Stimulated activated CD4-positive, alpha-beta T cell treated with anti-CD3 and anti-CD28 coated beads, Interleukin-4, amount 100 ng/mL, for 48 hours (primary cell): Measurements from ENCODE around the gene CUBN.

ENCODE experiments used
- DNase-seq, 2 donors: peaks; one replicate each; pipeline ENCODE4 v3.0.0-alpha.2; 2020; ENCODE audit warnings: low read depth in 2 of 2

The CUBN gene

DNA sequence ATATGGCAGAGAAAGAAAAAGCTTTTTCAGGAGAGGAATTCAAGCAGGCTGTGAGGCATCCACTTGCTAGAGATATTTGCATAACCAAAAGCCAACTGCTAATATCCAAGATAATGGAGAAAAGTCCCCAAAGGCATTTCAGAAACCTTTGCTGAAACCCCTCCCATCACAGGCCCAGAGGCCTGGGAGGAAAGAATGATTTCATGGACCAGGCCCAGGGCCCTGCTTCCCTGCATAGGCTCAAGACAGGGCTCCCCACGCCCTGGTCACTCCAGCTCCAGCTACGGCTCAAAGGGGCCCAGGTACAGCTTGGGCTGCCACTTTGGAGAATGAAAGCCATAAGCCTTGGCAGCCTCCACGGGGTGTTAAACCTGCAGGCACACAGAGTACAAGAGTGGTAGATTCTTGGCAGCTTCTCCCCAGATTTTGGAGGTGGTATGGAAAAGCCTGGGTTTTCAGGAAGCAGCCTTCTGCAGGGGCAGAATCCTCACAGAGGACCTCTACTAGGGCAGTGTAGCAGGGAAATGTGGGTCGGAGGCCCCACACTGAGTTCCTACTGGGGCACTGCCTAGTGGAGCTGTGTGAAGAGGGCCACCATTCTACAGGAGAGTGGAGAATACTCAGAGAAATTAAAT, 306.8 kb downstream of the CUBN start:
- DNase-seq, result no peak

DNA sequence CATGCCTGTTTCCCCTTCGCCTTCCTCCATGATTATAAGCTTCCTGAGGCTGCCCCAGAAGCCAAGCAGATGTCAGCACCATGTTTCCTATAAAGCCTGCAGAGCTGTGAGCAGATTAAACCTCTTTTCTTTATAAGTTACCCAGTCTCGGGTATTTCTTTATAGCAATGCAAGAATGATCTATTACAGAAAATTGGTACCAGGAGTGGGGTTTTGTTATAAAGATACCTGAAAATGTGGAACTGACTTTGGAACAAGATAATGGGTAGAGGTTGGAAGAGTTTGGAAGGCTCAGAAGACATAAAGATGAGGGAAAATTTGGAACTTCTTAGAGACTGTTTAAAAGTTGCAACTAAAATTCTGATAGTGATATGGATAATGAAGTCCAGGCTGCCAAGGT, 307.6 kb downstream of the CUBN start:
- DNase-seq, result no peak

DNA sequence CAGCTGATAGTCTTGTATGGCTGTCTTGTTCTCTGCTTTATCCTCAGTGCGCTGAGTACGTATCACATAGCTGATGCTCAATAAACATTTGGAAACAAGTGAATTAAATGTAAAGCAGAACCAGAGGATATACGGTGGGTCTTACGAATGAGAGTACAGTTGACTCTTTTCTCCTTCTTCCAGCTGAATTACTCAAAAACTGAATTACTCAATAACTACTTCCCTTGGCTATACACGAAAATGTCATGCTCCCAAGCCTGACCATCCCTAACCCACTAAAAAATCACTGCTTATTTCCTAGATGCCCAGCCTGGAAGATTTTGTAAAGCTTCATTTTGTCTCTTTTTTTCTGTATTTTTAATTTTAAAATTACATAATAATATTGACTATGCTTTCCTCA, 309.2 kb downstream of the CUBN start:
- no peak for DNase-seq

DNA sequence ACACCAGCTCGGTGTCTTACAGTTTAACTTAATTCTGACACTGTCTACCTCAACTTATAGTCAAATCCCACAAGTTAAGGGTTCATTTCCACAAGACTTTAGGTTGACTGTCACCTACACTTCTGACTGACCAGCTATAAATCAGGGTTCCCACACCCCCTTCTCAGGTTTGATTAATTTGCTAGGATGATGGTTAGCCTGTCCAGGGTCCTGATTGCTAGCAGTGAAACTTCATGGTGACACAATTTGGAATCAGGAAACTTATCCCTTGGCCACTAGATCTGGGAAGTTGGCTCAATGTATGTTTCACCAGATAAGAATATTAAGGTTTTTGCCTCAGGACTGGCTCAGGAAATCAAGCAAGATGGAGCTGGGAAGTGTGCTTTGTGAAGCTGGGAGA, 309.6 kb downstream of the CUBN start:
- no peak for DNase-seq

DNA sequence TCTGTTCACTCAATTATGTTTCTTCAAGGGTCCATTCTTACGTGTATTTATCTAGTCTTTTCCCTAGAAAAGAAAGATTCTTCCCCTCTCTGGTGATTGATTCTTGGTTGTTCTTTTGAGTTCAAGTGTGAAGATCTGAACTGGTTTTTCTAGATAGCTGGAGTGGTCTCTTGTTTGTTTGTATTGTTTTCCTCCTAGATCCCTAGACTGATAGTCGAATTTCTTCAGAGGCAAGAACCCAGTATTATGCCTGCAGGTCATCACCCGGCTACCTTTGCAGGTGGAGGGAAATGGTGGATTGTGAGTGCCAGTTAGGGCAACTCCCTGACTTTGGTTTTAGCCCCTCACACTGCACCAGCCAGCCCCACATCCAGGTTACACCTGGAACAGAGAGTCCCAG, 310.2 kb downstream of the CUBN start:
- DNase-seq, result no peak

DNA sequence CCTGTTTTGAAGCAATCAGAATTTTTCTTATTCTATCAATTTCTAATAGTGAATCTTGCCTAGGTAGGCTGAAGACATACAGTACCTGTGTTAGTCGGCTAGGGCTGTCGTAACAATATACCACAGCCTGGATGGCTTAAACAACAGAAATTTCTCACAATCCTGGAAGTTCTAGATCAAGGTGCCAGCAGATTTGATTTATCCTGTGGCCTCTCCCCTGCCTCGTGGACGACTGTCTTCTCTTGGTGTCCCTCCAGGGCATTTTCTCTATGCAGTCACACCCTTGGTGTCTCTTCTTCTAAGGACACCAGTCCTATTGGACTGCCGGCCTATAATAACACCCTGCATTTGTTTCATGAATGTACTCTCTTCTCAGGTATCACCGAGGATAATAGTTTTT, 310.6 kb downstream of the CUBN start:
- DNase-seq, result no peak

DNA sequence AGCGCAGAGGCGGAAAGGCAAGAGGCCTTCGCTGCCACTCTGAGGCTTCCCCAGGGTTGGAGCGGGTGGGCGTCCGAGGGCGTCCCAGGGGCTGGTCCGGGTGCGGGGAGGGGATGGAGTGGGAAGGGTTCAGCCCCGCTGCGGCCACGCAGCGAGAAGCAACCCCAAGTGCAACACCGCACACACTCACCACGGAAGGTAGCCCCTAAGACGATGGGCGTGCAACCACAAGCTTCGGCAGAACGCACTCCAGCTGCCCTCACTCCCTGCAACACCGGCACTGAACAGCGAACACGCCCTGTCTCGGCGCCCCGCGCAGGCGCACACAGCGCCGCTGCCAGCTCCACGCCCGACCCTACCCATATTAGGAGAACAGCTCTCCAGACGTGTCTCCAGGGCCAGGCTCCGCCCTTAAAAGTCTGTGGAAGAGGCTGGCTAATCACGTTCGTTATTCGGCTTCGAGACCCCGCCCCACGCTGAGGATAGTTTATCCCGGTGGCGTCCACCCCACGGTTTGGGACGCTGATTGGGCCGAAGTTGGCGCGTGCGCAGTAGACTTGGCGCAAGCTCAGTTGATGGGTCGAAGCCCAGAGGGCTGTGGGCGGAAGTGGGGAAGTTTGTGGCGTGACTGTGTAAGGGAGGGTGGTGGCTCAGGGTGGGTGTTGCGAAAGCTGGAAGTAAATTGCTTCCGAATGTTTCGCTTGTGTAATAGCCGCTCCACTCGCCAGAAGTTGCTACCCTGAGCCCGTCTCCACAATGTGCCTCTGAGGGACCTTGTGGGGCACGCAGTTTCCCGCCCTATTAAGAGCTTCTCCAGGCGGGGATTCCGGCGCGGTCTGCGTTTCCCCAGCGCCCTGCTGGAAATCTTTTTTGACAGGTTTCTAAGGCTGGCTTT, 312.2 kb downstream of the CUBN start, which contains the start of gene RSU1:
Gene RSU1, minus strand, starts transcription at position 300 of the 895 bp plus-strand sequence. CDS start 343 bp downstream, outside the sequence.
- DNase-seq, result peak; percentile 99 to 100

DNA sequence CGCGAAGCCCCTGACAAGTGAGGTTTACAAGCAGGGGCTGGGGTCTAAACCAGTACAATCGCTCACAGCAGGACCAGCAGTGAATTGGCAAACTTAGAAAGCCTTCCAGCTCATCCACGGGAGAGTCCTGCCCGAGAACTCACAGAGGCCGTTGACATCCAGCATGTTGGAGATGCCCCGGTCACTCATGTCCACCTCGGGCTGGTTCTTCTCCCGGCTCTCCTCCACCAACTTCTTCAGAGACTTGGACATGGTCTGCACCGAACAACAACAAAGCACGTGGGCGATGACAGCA, 312.8 kb downstream of the CUBN start:
- no peak for DNase-seq

DNA sequence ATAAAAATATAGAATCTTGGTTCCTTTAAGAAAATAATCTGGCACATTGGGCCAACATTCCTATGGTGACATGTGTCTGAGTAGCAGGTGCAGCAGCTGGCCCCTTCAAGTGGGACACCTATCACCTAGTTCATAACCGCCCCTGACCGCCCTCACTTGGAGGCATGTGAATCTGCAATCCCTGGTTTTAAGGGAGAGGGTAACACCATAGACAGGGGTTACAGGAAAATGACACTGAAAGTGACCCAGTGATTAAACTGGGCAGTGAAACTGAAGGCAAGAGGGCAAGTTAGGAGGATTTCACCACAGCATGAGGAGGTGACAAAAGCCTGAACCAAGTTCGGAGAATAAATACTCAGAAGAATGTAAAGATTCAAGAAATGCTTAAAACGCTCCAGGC, 313.4 kb downstream of the CUBN start:
- DNase-seq, result no peak

DNA sequence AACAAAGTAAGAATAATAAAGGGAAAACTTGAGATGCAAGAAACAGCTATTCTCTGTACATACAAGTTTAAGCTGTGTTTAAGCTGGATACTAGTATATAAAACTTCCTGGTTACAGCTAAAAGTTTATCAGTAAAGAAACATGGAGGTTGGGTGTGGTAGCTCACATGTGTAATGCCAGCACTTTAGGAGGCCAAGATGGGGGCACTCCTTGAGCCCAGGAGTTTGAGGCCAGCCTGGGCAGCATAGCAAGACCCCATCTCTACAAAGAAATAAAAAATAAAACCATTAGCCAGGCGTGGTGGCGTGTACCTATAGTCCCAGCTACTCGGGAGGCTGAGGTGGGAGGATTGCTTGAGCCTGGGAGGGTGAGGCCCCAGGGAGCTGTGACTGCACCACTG, 315.6 kb downstream of the CUBN start:
- DNase-seq, result no peak

DNA sequence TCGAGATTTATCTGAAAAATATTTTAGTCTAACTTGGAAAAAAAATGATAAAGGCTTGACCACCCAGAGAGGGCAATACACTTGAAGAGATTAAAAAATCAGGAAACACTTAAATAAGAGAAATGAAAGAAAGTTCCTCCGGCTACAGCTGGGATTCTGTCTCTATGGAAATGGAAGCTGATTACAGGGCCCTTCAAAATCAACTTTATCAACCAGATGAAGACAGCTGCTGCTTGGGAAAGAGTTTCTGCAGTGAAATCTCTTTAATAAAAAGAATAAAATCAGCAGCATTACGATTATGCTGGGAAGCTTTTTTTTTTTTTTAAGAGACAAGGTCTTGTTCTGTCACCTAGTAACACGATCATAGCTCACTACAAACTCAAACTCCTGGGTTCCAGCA, 316.9 kb downstream of the CUBN start:
- no peak for DNase-seq

DNA sequence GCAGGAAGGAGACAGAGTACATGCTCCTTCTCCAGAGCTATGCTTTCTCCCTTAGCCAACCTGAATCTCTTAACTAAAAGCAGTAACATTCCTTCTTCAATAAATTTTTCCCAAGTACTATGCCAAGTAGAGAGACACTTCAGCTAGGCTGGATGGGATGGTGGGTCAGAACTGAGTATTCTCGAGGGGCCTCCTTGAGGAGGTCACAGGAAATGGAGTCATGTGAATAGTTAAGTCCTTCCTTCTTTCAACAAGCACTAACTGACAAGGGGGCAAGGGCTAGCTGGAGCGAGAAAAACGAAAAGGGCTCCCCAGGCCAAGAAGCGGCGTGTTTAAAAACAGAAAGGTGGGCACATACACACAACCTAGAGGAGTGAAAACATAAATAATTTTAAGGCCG, 317.8 kb downstream of the CUBN start:
- no peak for DNase-seq

DNA sequence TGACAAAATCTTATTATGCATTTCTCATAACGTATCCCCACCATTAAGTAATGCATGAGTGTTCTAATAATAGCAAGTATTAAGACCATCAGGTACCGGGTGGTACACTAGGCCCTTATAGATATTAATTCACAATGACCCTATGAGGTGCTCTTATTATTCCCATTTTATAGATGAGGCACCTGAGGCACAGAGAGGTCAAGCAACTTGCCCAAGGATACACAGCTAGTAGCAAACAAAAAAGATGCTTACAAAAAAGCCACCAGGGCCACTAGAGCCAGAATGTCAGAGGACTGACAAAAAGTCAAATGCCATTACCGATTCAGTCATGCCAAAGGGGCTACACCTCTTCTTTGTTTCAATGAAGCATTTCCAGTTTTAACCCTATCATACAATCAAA, 318.3 kb downstream of the CUBN start:
- DNase-seq, result no peak

DNA sequence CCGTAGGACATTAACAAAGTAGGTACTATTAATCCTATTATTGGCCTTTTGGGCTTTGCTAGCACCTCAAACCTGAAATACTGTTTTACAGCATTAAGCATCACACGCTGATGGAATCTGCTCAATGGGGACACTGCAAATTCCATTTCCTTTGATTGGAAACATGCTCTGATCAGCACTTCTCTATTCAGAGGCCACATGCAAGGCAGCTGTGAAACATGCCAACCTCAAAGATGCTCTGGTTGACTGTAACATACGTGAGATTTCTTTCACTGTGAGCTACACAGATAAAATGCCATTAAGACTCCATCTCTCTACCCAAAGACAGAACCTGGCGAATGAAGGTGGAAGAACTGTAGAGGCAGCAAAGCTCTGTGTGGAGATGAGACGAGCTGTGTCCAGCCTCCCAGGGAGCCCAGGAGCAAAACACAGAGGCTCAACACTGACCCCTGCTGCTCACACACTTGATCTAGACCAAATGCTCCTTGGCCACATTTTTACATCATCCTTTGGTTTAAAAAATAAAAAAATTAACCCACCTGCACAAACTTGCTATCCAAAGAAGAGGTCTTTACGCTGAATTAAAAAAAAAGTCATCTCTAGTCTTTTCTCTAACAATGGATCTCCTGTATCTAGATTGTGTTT, 320.4 kb downstream of the CUBN start:
- DNase-seq, result peak; percentile 49 to 50

DNA sequence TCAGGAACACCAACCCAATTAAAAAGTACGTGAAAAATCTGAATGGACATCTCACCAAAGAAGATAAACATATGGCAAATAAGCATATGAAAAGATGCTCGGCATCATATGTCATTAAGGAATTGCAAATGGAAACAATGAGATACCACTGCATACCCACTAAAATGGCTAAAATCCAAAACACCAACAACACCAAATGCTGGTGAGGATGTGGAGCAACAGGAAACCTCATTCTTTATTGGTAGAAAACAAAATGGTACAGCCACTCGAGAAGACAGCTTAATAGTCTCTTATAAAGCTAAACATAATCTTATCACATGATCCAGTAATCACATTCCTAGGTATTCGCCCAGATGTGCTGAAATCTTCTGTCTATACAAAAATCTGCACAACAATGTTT, 325.5 kb downstream of the CUBN start:
- no peak for DNase-seq

DNA sequence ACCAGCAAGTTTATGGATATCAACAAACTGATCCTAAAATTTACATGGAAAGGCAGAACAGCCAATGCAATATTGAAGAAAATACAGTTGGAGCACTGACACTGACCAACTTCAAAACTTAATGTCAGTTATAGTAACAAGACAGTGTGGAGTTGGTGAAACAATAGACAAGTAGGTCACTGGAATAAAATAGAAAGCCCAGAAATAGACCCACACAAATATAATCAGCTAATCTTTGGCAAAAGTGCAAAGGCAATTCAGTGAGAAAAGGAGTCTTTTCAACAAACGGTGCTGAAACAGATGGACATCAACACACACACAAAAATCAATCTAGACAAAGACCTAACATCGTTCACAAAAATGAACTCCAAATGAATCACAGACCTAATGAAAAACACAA, 326.1 kb downstream of the CUBN start:
- no peak for DNase-seq

DNA sequence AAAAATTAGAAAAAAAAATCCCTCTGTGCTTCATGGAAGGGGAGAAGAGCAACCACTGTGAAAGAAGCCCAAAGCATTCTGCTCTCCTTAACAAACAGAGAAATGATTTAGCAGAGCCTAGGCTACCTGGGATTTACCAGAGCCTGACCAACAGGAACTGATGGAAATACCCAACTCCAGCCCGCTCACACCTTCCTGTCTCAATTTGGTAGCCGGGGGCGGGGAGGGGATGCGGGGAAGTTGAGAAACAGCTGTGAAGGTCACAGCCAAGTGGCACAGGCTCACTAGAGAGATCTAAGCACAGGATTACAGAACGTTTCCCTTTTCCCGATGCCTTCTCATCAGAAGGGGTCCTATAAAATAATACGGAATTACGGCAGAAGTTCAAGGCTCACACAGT, 330.0 kb downstream of the CUBN start:
- no peak for DNase-seq

DNA sequence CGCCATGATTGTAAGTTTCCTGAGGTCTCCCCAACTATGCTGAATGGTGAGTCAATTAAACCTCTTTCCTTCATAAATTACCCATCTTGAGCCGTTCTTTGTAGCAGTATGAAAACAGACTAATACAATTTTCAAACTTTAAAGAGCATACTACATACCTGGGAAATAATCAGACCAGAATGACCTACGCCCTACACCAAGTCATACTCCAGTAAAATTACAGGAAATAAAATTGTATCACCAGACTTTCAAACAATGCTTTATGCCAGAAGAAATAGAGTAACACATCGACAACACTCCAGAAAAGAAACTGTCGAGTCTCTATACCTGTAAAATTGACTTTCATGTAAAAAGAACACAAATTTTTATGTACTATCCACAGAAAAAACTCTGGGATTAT, 331.0 kb downstream of the CUBN start:
- DNase-seq, result no peak

DNA sequence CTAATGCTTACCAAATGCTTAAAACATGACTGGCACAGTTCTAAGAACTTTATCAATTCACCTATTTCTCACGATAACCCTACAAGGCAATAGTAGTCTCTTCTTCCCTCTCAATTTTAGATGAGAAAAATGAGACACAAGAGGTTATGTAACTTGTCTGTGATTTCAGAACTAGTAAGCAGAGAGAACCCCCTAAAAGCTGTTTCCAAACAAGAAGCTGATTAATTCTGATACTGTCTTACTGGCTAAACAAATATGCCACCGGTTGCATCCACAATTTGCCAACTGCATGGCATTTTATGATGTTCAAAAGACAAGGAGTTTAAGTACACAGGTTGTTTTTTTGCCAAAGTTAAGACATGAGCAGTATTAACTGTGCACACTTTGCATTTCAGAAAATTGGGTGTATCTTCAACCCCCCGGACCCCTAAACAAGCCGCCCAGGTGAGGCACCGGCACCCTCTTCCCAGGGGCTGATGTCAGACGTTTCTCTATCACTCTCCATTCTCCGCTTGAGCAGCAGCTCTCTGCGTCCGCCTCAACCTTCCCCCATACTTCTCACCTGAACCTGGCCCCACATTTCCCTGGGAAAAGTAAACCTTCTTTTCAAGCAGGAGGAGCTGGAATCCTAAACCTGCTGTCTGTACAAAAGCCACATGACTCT, 334.1 kb downstream of the CUBN start:
- no peak for DNase-seq

DNA sequence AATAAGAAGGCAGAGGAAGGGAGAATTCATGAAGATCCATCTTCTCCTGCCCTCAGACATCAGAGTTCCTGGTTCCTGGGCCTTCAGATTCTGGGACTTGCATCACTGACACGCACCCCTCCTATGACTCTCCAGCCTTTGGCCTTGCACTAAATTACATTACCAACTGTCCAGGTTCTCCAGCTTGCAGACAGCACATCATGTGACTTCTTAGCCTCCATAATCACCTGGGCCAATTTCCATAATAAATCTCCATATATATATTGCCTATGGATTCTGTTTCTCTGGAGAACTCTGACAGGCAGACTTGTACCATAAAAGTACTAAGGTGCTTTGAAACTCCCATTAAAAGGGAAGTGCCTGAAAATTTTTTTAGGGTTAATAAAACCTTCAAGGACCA, 335.6 kb downstream of the CUBN start:
- no peak for DNase-seq

DNA sequence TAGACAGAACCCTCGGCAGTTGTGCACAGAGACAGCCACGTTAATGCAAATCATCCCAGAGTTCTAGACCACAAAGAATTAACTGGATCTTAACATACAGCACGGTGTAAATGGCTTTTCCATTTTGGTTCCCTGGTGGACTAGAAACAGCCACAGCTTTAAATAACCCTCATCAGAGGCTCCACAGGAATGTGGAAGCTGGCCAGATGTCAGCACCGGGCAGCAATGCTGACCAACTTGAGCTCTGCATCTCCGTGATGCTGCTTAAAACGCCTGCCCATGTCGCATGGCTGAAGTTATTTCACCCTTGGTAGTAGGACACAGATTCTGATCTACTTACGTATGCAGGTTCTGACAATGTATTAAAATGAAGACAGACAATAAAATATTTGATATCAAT, 336.9 kb downstream of the CUBN start:
- DNase-seq, result no peak

DNA sequence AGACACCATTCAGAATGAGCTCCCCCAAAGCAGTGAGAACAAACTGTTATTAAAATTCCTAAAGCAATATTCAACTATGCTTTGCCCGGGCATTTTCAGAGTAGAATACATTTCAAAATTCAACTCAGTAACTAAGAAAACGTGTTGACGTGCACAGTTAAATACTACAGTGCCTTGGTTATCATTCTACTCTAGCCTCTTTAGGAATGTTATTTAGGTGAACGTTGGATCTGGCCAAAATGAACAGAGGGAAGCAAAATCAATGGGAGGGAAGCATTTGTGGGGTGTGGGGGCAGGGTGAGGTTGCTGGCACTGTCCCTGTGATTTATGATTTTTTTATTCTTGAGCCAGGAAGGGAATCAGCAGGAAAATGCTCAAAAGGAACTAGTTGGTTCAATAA, 339.8 kb downstream of the CUBN start:
- no peak for DNase-seq

DNA sequence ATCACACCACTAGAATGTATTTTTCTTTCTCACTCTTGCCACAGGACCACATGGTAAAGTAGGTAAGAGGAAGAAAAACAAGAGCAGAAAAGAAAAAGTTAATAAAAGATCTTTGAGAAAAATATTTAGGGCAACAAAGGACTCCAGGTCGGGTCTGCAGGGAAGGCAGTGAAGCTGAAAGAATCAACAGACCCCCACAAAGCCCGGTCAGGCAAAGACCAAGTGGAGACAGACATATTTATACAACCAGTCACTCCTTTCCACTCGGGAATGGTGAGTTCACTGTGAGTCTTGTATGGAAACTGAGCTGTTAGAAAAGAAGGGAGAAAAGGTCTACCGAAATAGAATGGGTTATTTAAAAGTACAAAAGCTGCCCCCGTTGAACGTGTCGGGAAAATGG, 340.4 kb downstream of the CUBN start:
- no peak for DNase-seq
